HuH-7.5 (cell line): ENCODE data around the gene ASPRV1.
"Not testable (repeated sequence)": the region's sequence is repeated elsewhere in the genome, so short reads cannot be mapped to it uniquely, and the experiment has no call there.

ENCODE experiments used
- DNase-seq: peaks from one replicate; pipeline ENCODE4 v3.0.0; 2011; ENCODE audit warnings: low spot score

ASPRV1 gene

DNA sequence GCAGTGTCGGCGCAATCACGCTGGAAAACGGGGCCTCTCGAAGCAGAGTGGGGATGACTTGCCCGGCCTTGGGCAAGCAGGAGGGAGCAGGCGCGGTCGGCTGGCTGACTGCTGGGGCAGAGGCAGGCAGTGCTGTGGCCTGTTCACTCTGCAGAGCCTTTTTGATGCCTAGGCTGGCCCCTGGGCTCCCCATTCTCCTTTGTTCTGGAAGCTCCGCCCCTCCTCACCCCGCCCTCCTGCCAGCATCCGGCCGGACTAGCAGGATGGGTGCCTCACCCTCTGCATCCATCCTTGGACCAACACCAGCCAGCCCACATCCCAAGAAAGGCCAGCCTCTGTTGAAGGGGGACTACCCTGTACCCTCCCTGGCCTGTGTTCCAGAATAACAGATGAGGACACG is at the start of gene ASPRV1:
Gene ASPRV1, minus strand, starts transcription at position 136 of the 400 bp plus-strand sequence. CDS start 195 bp downstream, outside the sequence.
- no peak for DNase-seq

DNA sequence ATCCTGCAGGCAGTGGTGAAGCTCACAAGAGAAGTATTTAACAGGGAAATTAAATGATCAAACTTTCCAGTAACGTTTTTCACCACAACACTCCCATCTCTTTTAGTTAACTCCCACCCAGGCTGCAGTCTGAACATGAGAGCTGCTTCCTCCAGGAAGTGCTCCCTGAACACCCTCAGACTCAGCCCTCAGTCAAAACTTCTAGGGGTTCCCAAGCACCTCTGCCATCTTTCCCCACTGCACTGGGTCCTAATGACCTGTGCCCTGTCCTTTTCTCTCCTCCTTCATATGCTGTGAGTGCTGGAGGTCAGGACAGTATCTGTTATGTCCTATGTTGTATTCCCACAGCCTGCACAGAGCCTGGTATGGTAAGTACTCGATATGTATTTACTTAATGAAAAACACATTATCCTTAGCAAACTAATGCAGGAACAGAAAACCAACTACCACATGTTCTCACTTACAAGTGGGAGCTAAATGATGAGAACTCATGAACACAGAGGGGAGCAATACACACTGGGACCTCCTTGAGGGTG is 49.2 kb upstream of the ASPRV1 start:
- no peak for DNase-seq

DNA sequence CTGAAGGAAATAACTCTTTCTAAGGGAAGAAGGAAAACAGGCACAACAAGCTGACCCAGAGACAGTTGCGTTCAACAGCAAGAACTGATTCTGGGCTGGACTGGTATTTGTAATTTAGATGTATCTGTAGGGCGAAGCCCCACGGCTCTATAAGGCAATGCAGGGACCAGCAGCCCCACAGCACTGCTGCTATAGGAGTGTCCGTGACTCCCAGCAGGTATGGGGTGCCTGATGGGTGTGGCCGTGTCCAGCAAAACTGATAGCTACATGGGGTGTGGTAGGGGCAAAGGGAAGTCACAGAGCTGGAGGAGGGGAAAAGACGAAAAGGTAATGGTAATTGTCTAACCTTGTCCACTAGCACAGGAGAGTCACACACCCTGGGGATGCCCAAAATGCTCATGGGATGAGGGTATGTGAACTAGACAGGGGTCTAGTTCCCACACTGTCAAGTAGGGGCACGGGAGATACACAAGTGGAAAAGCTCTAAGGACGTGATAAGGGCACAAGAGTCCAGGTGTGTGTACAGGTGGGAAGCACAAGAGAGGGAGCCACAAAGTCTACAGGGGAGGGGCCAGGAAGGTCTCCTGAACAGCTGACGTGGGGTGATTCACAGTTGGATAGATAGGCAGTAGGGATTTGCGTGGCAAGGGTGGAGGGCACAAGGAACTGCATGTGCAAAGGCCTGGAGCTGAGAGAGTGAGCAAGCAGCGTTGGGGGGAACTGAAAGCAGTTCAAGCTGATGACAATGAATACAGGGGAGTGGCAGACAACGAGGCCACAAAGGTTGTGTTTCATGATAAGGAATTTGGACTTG is 48.5 kb upstream of the ASPRV1 start:
- no peak for DNase-seq

DNA sequence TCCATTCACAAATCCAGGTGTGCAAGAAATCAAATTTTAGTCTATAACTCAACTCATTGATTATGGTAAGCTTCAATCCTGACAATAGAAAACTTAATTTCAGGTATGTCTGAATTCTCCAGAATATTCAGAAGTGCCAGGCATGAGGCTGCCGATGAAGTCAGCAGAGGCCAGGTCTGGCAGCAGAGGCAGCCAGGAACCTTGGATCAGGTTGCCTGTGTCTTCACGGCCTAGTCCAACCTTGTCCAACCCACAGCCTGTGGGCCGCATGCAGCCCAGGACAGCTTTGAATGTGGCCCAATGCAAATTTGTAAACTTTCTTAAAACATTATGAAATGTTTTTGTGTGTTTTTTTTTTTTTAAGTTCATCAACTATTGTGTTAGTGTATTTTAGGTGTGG is 46.9 kb upstream of the ASPRV1 start:
- DNase-seq = no peak

DNA sequence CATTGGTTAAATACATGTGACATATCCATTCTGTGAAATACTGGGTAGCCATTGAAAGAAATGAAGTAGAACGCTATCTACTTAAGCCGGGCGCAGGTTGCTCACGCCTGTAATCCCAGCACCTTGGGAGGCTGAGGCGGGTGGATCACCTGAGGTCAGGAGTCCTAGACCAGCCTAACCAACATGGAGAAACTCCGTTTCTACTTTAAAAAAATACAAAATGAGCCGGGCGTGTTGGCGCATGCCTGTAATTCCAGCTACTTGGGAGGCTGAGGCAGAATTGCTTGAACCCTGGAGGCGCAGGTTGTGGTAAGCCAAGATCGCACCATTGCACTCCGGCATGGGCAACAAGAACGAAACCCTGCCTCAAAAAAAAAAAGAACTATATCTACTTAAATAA is 45.7 kb upstream of the ASPRV1 start:
- DNase-seq = no peak

DNA sequence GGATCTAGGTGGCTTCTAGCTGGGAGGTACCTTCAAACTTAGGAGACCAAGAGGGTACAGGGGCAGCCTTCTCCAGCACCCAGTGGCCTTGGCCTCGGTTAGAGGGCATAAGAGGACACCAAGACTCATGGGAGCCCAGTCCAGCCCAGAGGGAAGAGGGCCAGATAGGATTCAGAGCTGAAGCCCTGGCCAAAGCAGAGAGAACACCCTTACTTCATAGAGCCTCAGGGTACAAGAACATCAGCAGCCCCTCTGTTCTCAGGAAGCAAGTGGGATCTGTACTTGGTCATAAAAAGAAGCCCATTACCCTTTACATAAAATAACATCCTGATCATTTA is 45.0 kb upstream of the ASPRV1 start:
- no peak for DNase-seq

DNA sequence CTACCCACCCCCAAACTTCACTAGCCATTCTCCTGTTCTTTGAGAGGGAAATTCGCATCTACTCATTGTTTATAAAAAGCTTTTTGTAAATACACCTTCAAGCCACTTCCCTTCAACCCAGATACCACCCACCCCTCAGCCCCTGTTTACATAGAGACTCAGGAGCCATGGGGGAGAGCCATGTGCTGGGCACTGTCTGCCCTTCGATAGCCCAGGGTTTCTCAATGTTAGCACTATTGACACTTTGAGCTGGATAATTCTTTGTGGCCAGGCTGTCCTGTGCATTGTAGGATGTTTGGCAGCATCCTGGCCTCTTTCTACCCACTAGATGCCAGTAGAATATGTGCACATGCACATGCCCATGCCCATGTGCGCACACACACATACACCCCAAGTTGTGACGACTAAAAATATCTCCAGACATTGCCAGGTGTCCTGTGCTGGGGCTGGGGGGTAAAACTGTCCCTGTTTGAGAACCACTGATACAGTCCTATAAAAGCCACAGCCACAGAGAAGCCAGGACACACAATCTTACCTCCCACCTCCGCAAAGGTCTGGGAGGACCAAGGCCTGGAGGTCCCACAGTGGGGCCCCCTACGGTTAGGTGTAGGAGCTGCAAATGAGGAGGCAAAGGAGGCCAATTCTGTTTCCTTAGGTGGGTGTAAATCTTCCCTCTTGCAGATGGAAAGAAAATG is 44.5 kb upstream of the ASPRV1 start:
- DNase-seq = no peak

DNA sequence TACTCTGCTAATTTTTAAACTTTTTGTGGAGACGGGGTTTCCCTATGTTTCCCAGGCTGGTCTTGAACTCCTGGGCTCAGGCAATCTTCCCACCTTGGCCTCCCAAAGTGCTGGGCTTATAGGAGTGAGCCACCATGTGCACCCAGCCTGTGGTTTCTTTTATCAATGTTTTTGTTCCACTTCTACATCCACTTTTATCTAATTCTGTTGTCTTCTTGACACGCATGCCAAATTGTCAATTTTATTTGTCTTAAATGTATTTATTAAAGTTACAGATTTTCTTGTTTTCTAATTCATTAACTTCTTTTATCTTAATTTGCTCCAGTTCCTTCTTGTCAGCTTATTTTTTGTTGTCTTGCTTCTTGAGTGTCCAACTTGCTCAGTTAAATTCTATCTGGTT is 43.8 kb upstream of the ASPRV1 start:
- no peak for DNase-seq

DNA sequence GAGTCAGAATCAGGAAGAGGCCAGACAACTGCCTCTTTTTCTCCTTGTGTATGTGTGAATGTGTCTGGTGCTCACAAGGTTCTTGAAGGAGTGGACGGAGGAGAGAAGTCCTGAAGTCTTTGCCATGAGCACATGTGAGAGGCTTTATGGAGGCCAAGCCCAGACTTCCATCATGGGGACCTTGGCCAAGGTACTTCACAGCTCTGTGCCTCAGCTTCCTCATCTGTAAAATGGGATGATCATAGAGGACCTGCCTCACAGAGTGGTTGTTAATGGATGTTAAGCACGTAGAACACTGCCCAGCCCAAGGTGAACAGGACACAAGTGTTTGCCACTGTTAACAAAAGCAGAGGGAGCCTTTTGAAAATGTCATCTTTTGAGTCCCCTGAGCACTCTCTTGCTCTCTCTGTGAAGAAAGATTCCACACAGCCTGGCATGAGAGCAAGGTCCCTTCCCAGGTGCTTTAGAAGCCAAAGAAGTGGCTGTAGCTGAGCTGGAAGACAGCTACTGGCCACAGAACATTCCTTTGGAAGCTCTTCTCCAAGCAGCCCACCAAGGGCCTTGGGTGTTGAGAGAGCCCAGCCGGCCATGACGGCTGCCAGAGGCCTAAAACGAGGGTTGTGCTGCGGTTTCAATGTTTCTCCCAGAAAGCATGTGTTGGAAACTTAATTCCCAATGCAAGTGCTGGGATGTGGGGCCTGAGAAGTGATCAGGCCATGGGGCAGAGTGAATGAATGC is 41.8 kb upstream of the ASPRV1 start:
- DNase-seq = no peak

DNA sequence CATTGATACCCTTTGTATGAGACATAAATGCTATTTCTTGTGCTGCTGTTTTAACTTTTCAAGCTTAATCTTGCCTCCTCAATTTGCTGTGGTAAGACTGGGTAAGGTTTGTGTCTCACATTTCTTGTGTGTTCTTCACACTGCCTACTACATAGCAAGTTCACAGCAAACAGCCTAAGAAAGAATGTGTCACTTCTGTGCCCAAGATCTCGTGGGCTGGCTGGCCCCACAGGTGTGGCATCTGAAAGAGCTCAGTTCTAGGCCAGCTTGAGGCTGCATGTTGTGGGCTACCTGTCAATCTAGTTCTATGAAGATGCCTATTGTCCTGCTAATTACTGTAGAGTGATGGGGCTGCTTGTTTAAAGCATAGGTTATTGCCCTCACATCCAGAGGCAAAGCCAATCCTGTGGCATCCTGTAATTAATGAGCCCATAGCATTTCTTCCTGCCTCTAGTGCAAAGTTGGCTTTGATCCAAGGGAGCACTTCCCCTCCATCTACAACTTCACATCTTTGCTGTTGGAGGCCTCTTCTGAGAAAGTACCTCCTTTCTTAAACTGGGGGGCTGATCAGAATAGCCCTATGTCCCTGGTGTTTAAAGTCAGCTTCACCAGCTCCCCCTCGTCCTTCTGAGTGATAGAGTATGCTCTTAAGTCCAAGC is 40.9 kb upstream of the ASPRV1 start:
- DNase-seq = no peak

DNA sequence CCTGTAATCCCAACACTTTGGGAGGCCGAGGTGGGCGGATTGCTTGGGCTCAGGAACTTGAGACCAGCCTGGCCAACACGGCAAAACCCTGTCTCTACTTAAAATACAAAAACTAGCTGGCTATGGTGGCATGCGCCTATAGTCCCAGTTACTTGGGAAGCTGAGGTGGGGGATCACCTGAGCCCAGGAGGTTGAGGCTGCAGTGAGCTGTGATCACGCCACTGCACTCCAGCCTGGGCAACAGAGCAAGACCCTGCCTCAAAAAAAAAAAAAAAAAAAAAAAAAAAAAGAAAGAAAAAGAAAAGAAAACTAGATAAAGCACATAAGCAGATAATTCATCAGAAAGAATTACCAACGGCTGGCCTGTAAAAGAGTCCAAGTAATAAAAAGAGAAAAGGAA is 39.1 kb upstream of the ASPRV1 start:
- DNase-seq = not testable (repeated sequence)

DNA sequence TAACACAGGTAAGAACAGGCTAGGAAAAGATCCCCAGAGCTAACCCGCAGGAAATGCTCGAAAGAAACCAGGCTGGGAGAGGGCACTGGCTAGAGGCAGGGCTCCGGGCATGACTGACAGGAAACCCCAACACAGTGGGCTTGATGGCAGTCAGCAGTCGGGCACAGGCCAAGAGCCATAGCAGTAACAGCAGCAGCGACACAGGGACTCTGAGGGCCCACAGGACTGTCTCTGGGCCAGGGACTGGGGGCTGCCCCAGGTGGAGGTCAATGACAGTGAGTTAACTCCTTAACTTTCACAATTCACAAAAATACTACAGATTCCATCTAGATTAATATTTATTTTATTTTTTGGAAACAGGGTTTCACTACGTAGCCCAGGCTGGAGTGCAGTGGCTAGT is 37.3 kb upstream of the ASPRV1 start:
- DNase-seq = no peak

DNA sequence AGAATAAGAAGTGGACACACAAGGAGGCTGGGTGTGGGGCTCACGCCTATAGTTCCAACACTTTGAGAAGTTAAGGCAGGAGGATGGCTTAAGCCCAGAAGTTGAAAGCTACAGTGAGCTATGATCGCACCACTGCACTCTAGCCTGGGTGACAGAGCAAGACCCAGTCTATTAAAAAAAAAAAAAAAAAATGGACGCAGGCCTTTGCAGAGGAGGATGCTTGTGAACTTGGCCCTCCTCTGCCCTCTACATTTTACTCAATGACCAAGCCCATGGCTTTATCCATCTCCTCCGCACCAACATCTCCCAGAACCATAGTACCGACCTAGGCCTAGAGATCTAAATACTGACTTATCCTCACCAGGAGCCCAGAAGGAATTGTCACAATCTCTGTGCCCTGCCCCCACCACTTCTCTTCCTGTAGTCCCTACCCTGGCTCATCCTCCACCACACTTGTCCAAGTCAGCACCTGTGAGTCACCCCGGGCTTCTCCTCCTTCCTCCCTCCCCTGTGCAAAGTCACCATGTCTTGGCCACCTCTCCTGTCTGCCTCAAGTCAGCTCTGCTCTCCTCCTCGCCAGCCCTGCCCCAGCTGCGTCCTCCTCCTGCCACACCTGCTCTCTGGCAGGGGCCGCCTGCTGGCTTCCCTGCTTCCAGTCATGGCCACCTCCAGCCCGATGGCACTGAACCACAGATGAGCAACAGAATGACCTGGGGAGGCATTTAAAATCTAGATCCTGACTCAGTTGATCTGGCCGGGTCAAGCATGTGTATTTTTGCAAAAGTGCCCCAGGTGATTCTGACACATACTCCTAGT is 35.8 kb upstream of the ASPRV1 start:
- no peak for DNase-seq

DNA sequence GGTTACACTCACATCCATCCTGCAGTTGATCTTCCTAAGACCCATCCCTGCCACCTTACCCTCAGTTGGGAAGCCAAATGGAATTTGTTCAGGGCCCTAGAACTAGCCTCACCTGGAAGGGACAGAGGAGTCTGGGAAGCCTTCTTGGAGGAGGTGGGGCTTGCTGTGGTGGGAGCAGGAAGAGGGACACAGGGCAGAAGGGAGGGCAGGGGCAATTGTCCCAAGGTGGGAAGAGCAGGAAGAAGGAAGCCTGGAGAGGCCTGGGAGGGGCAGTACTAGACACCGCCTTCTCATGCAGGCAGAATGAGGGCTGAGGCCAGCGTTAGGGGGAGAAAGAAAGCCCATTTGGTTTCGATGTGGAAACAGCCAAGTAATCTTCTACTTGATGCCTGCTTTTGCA is 34.1 kb upstream of the ASPRV1 start:
- no peak for DNase-seq

DNA sequence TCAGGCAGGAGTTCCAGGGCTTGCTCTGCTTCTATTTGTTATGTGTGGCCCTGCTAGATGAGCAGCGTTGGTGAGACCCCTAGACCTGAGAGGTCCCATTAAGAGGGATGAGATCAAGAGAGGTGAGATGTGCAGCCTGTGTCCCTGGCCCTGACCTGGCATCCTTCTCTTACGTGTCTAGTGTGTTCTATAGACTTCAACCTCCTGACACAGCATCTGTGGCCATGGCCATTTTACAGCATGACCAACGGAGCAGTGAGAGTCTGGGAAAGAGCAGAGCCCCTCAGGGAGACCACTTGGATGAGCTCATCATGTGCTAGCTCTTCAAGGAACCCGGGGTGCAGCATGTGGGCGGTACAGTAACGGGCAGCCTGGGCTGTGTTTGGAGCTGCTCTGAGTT is 32.7 kb upstream of the ASPRV1 start:
- no peak for DNase-seq

DNA sequence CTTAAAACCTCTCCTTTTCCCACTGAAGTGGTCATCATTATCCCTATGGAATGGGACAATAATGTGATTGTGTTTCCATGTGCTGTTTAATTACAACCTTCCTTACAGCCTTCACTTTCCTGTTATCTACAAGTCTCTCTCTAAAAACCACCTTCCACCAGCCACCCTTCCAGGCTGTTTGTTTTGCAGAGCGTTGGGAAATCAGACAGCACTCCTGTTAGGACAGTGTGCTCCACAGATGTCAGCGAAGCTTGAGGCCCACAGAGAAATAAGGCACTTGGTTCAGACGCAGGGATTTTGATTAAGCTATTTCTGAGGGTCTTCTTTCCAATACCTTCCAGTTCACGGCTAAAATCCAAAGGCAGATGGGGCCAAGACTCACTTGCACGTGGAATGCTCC is 32.3 kb upstream of the ASPRV1 start:
- DNase-seq = no peak

DNA sequence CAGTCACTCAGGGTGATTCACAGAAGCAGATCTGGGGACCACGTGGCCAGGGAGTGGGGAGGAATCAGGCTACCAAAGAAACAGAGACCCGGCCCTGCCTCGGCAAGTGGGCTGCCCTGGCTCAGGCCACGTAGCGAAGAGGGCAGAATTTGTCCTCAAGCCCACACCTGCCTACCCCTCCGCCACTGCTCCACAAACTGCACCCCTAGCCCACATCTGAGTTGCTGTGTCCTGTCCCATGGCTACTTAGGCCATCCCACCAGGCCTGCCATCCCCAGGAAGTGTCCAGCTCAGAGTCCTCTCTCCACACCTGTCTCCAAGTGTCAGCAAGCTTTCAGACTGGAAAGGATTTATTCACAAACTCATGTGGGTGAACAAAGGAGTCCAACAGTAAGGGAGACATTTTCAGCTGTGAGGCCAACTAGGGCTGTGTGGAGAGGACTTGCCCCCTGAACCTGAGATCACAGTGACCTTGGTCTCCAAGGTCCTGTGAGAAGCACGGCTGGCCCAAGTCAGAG is 31.7 kb upstream of the ASPRV1 start:
- no peak for DNase-seq

DNA sequence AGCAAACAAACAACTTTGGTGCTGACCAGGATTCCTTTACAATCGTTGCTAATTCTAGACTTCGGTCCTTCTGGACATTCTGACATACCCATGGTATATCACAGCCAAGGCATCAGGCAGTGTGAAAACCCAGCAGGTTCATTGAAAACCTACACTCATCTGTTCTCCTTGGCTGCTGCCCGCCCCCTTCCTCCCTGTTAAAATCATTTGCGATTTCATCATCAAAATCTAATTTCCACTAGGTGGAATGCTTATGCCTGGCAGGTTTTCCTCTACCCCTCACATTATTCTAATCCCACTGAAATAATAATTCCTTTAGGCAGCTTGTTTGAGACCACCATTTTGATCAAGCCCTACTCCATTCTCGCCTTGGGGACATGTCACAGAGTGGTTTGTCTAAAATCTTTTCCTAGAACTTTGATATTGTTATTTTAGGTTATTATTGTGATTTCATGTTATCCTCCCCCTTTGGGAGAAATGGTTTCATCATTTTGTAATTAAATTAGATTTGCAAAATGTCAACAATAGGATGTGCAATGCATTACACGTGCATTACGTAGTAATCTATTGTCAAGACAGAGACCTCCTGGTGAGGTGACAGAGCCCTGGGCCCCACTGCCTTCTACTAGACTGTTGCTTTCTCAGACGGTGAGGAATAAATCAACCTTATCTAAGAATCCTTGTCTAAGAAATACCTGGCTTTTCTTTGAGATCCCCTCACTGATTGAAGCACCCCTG is 31.0 kb upstream of the ASPRV1 start:
- DNase-seq = no peak

DNA sequence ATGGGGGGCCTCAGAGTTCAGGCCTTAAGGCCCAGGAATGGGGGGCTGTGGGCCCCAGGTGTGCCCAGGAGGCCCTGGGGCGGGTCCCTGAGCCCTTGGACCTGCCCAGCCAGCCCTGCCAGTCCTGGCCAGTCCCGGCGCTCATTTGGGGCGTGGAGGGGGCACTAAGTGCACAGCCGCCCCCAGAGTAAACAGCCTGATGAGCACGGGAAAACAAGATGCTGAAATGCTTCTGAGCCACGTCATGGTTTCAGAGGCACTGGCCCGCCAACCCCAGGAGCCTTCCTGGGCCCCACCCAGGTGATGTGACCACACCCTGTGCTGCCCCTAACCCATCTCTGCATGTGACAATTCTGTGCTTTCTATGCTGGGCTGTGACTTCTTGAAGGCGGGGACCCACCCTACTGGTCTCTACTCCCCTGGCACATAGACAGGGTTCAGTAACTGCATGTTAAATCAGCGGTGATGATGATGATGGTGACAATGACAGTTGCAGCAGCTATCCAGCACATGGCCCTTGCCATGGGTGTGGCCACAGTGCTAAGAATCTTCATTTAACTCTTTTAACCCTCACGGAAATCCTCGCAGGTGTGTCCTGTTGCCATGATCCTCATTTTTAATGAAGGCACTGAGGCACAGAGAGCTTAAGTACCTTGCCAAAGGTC is 28.1 kb upstream of the ASPRV1 start:
- DNase-seq = no peak

DNA sequence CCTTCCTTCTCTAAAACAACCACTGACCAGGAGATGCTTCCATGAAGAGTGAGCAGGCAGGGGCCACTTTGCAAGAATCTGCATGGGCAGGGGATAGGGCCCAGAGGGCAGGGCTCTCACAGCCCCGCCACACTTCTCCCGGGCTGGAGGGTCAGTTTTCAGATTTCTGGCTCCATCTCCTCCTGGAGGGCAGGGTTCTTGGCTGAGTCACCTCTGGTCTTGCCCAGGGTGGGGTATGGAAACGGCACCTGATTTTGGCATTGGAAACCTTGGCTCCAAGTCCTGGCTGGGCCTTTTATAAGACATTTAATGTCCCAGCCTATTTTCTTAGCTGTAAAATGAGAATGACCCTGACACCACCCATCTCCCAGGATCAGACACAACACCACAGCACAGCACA is 27.6 kb upstream of the ASPRV1 start:
- DNase-seq = no peak
